GM12892 (cell line): Measurements from ENCODE around the gene RGS9.

Experiments
- DNase-seq: peaks from one replicate; pipeline ENCODE4 v3.0.0; 2011; ENCODE audit not compliant: insufficient read length
- FAIRE-seq: peaks from 2 replicates; lab custom pipeline; 2011; peaks lifted over from hg19 to GRCh38; lab: Jason Lieb, UNC
- POLR2A ChIP-seq: IDR thresholded peaks from 2 replicates; pipeline ENCODE4 v1.6.1; 2011; ENCODE audit warnings: low read depth, low read length, control low read depth
- POLR2AphosphoS5 ChIP-seq: IDR thresholded peaks from 2 replicates; pipeline ENCODE4 v1.6.1; 2011; ENCODE audit warnings: low read depth, low read length, control low read depth
- TAF1 ChIP-seq: IDR thresholded peaks from 2 replicates; pipeline ENCODE4 v1.6.1; 2011; ENCODE audit warnings: low read depth, mild to moderate bottlenecking, control low read depth, low read length, borderline replicate concordance

RGS9 gene

GRCh38 chr17:65145743-65146142, 8.6 kb downstream of the RGS9 start:
- DNase-seq (no peak), FAIRE-seq (no peak)
- TF ChIP-seq TAF1: no peak

- DNase-seq (no peak), FAIRE-seq (no peak)
- TF ChIP-seq POLR2AphosphoS5: no peak
- no peak for TF ChIP-seq POLR2A
- no peak for TF ChIP-seq TAF1
Observed at GRCh38 chr17:65147955-65148354, 10.8 kb downstream of the RGS9 start.

- DNase-seq (no peak), FAIRE-seq (peak; percentile 80)
Observed at GRCh38 chr17:65154770-65155589, 17.8 kb downstream of the RGS9 start.

GRCh38 chr17:65155622-65156021, 18.5 kb downstream of the RGS9 start:
- TF ChIP-seq POLR2A: no peak
- TF ChIP-seq POLR2AphosphoS5: no peak
- no peak for TF ChIP-seq TAF1
- FAIRE-seq (peak; percentile 85), DNase-seq (no peak)

More at GRCh38 chr17:65154770-65155589, 17.8 kb downstream of the RGS9 start:
- TF ChIP-seq TAF1: no peak
- TF ChIP-seq POLR2A: no peak
- TF ChIP-seq POLR2AphosphoS5: no peak

GRCh38 chr17:65156185-65156834, 19.1 kb downstream of the RGS9 start:
- TF ChIP-seq TAF1: no peak
- no peak for TF ChIP-seq POLR2AphosphoS5
- no peak for TF ChIP-seq POLR2A
- DNase-seq (no peak), FAIRE-seq (no peak)

GRCh38 chr17:65156835-65157565, 19.8 kb downstream of the RGS9 start:
- FAIRE-seq: no peak
- no peak for DNase-seq
- TF ChIP-seq POLR2AphosphoS5 (no peak), TAF1 (no peak), POLR2A (no peak)

- DNase-seq: no peak
- TF ChIP-seq POLR2A (no peak), POLR2AphosphoS5 (no peak), TAF1 (no peak)
- no peak for FAIRE-seq
Observed at GRCh38 chr17:65158041-65158440, 20.9 kb downstream of the RGS9 start.

- TF ChIP-seq POLR2A (no peak), POLR2AphosphoS5 (no peak), TAF1 (no peak)
- FAIRE-seq: no peak
- no peak for DNase-seq
Observed at GRCh38 chr17:65158622-65159021, 21.5 kb downstream of the RGS9 start.

GRCh38 chr17:65160516-65160915, 23.3 kb downstream of the RGS9 start:
- DNase-seq (no peak), FAIRE-seq (no peak)
- TF ChIP-seq POLR2AphosphoS5 (no peak), POLR2A (no peak)

- no peak for DNase-seq
- no peak for TF ChIP-seq POLR2A
- TF ChIP-seq TAF1: no peak
- TF ChIP-seq POLR2AphosphoS5: no peak
- peak; percentile 91 for FAIRE-seq
Observed at GRCh38 chr17:65163990-65164495, 26.9 kb downstream of the RGS9 start.

- DNase-seq (no peak), FAIRE-seq (no peak)
- TF ChIP-seq POLR2A: no peak
- TF ChIP-seq TAF1: no peak
- TF ChIP-seq POLR2AphosphoS5: no peak
Observed at GRCh38 chr17:65166787-65167186, 29.6 kb downstream of the RGS9 start.

- no peak for TF ChIP-seq TAF1
- no peak for TF ChIP-seq POLR2AphosphoS5
- TF ChIP-seq POLR2A: no peak
- FAIRE-seq: no peak
- DNase-seq: no peak
Observed at GRCh38 chr17:65167566-65167965, 30.4 kb downstream of the RGS9 start.
